GM18519 (cell line): ENCODE data around the gene MYO5C.

Experiments used
- ATAC-seq: cut with Tn5 transposase; IDR thresholded peaks from one replicate; pipeline ENCODE4 v1.9.1; 2021; ENCODE audit warnings: mild to moderate bottlenecking, moderate library complexity; ENCODE audit not compliant: unreplicated experiment, low FRiP score

MYO5C gene

GRCh38 chr15:52281085-52282035 is 14.2 kb downstream of the MYO5C start:
- no peak for ATAC-seq

GRCh38 chr15:52280326-52281084 is 15.1 kb downstream of the MYO5C start:
- no peak for ATAC-seq

GRCh38 chr15:52278636-52279367 is 16.8 kb downstream of the MYO5C start:
- ATAC-seq: no peak

DNA sequence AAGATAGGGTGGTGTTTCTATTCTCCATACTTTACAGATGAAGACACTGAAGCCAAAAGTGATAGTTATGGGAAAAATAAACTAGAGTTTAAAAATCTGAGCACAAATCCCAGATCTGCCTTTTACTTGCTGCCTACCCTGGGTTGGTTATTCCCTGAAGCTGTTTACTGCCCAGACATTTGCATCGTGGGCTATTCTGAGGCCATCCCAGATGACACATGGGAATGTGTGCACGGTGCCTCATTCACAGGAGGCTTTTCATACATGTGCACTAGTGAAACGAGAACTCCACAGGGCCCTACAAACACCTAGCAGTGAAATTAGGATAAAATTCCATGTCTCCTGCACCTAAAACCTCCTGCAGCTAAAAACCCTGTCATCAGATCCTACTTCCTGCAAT is 17.5 kb downstream of the MYO5C start:
- ATAC-seq: no peak

- no peak for ATAC-seq
Observed at GRCh38 chr15:52277575-52277974, 18.0 kb downstream of the MYO5C start.

GRCh38 chr15:52276256-52276770 is 19.3 kb downstream of the MYO5C start:
- ATAC-seq: no peak

- ATAC-seq: no peak
Observed at GRCh38 chr15:52263563-52264282, 31.9 kb downstream of the MYO5C start.

DNA sequence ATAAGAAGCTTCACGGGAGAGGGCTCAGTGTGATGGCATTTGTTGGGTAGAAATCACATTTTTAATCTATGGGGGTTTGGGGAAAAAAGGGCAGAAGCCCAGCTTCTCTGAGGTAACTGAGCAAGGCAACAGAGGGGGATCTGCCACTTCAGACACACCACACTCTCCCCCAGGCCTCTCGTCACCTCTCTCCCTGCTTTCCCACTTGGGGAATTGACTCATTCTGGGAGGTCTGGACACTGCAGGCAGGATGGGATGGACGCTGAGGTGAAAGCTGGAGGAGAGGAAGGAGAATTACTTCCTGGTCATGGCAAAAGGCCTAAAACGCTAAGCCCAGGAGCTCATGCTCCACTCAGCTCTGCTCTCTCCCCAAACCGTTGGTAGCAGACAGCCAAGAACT is 33.2 kb downstream of the MYO5C start:
- no peak for ATAC-seq

DNA sequence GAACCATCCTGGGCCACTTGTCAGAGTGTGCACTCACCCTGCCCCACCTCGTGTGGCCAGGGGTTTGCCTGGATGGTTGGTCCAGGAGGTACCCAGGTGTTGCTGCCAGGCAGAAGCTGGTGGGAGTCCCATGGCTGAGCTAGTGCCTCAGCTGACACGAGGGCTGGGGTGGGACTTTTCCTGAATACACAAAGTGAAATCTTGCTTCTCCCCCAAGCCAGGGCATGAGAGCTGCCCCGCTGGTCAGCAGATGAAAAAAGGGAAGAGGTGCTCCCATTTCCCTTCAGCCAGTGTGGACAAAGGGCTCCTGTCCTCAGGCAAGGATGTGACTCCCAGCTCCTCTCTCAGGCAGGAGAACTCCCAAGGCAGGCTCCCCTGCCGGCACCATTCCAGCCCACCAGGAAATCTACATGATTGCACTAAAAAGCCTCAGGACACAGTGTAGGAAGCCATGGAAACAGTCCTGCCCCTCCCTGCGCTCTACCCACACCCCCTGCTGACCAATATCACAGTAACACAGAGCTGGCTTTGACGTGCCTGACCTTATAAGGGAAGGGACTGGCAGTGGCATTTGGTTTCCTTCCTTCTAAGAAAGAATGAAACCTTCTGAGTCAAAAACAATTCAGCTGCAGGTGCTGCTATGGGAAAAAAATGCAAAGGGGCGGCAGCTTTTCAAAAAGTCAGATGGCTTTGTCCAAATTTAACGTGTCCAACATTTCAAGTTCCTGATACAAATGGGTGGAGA is 33.9 kb downstream of the MYO5C start:
- peak; percentile 98 for ATAC-seq

GRCh38 chr15:52261026-52261425 is 34.6 kb downstream of the MYO5C start:
- ATAC-seq: no peak

DNA sequence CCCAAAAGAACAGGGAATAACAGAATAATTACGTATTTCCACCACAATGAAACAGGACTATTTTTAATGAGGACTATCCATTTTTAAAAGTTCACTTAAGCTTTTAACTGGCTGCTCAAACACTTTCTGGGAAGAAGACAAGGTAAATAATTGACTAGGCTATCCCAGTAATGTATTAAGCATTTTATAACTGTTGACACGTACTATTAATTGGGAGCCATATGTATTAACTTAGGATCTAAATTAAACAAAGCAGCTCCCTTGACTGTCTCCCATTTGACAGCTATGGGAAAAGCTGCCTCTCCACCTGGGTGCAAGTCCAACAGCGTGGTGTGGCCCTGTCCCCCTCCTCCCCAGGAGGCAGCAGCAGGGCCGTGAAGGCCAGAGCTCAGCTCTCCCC is 36.1 kb downstream of the MYO5C start:
- ATAC-seq: no peak

DNA sequence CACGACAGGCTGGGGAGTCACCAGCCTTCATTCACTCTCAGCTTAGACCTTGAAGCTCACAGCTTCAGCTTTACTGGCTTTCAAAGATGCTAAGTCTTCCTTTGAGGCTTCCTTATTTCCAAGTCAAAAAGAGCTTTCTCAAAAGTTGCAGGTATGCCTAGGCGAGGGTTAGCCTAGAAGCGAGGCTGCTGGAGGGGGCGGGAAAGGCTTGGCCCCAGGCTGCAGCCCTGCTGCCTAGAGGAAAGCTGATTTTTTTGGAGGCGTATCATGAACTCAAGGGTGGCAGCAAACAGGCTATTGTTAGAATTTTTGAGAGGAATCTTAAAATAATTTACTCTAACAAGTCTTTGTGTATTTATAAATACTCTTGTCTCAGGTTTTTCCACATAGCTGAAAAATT is 37.1 kb downstream of the MYO5C start:
- ATAC-seq: no peak

GRCh38 chr15:52257734-52258062 is 37.9 kb downstream of the MYO5C start:
- ATAC-seq: no peak

- no peak for ATAC-seq
Observed at GRCh38 chr15:52256930-52257733, 38.5 kb downstream of the MYO5C start.

- ATAC-seq: no peak
Observed at GRCh38 chr15:52256366-52256765, 39.2 kb downstream of the MYO5C start.

GRCh38 chr15:52255935-52256334 is 39.7 kb downstream of the MYO5C start:
- no peak for ATAC-seq

GRCh38 chr15:52255008-52255407 is 40.6 kb downstream of the MYO5C start:
- ATAC-seq: no peak

- no peak for ATAC-seq
Observed at GRCh38 chr15:52254391-52254790, 41.2 kb downstream of the MYO5C start.

- no peak for ATAC-seq
Observed at GRCh38 chr15:52252781-52253180, 42.8 kb downstream of the MYO5C start.
